Stimulated activated CD8-positive, alpha-beta memory T cell treated with anti-CD3 and anti-CD28 coated beads, Interleukin-4, amount 100 ng/mL, for 24 hours (primary cell): Measurements from ENCODE around the gene RAD50.
"Not testable (repeated sequence)": the region's sequence is repeated elsewhere in the genome, so short reads cannot be mapped to it uniquely, and the experiment has no call there.

Experiments used
- DNase-seq: peaks from one replicate; pipeline ENCODE4 v3.0.0-alpha.2; 2020; ENCODE audit warnings: low read depth

RAD50 gene

GRCh38 chr5:132557478-132558172 is 848 bp downstream of the RAD50 start:
- DNase-seq, result no peak

GRCh38 chr5:132559383-132560060 is 2.7 kb downstream of the RAD50 start:
- no peak for DNase-seq

DNA sequence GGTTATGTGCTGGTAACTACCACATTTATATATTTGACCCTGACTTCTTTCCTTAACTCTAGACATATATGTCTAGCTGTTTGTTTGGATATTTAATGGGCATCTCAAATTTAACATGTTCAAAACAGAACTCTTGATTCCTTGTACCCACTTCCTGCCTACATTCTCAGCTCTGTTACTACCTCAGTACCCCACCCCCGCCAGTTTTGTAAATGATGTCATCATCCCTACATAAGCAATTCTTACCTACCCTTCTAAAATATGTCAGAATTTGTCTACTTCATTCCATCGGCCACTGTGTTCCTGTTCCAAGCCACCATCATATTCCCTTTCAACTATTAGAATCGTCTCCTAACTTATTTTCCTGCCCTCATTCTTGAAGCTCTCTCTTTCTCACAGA is 4.8 kb downstream of the RAD50 start:
- DNase-seq, result no peak

- not testable (repeated sequence) for DNase-seq
Observed at GRCh38 chr5:132564555-132564954, 7.8 kb downstream of the RAD50 start.

DNA sequence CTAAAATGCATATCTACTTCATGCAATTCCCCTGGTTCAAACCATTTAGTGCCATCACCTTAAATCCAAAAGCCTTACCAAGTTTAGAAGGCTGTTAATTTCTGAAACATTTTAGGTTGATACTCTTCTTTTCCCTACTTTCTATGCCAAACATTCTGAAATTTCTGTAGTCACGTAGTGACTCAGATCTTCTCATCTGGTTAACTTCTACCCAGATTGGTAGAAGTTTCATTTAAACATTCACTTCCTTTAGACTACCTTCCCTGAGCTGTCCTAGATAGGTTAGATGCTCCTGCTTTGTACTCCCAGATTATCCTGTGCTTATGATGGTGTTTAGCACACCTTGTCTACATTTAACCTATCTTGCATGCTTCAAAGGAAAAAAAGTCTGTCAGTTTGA is 9.9 kb downstream of the RAD50 start:
- no peak for DNase-seq

DNA sequence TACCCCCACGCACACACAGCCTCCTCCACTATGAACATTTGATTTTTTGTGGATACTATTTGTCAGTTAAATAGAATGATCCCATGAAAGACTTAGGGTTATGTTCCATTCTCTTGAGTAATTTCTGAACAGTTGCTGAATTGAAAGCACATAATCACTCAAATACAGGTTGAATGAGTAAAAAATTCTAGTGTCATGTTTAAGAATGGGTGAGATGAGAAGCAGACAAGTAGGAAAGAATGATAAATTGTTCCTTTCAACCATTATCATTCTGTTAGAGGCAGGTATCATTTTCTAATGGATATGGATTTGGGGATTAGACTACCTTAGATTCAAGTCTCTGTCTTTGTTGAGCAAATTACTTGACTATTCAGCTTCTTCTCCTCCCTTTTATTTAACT is 19.3 kb downstream of the RAD50 start:
- no peak for DNase-seq

- DNase-seq, result not testable (repeated sequence)
Observed at GRCh38 chr5:132584560-132584959, 27.8 kb downstream of the RAD50 start.

- DNase-seq, result no peak
Observed at GRCh38 chr5:132586063-132586462, 29.3 kb downstream of the RAD50 start.

GRCh38 chr5:132589467-132589866 is 32.7 kb downstream of the RAD50 start:
- no peak for DNase-seq

- no peak for DNase-seq
Observed at GRCh38 chr5:132591145-132591544, 34.4 kb downstream of the RAD50 start.

DNA sequence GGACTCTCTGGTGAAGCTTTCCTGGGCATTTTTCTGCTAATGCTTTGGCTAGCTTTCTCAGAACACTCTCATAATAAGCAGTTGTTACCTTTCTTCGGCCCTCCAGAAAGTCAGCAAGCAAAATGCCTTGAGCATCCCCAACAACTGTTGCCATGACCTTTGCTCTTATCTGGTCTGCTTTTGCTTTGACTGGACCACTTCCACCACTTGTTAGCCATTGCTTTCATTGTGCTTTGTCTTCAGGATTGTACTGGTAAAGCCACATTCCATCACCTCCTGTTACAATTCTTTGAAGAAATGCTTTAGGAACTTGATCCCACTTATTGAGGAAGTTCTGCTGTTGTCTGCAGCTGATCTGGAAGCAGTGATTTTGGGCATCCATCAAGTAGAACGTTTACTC is 35.7 kb downstream of the RAD50 start:
- no peak for DNase-seq

- no peak for DNase-seq
Observed at GRCh38 chr5:132594170-132594569, 37.4 kb downstream of the RAD50 start.

GRCh38 chr5:132595624-132596023 is 38.8 kb downstream of the RAD50 start:
- no peak for DNase-seq

GRCh38 chr5:132601071-132601728 is 44.4 kb downstream of the RAD50 start:
- no peak for DNase-seq

DNA sequence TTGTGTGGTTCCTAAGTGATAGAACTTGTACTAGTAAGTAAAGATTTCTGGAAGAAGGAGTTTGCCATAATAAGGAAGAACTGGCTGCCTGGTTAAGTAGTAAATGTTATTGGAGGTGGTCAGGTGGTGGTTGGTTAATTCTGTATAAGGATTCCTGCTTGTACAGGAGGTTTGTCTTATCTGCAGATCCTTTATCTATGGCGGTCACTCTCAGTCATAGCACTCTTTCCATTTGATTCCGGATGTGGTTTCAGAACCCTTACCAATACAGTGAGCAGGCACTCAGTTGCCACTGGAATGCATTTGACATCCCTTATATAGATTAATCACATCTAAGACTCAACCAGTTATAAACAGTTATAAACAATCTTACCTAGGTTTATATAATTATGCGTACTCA is 50.3 kb downstream of the RAD50 start:
- DNase-seq, result no peak

DNA sequence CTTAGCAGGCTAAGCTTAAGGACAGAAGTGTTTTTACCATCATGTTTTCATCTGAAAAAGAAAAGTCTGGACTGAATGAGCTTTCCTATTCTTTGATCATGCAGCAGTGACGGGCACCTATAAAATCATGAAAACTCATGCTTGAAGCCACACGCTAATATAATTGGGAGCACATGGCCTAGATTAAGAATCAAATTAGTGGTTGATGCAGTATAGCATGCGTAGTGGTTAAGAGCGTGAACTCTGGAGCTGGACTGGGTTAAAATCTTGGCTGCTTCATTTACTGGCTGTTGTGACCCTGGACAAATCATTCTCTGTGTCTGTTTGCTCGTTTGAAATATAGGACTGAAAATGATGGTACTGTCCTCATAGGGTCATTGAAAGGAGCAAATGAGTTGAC is 51.3 kb downstream of the RAD50 start:
- no peak for DNase-seq

DNA sequence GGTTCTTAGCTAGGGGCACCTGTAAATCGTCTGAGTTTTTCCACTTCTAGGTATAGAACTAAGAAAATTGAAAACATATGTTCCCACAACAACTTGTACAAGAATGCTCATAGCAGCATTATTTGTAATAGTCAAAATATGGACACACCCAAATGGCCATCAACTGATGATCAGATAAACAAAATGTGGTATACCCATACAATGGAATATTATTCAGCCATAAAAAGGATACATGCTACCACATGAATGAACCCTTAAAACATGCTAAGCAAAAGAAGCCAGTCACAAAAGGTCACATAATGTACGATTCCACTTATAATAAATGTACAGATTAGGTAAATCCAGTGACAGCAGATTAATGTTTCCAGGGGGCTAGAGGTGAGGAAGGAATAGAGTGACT is 55.2 kb downstream of the RAD50 start:
- DNase-seq, result no peak

DNA sequence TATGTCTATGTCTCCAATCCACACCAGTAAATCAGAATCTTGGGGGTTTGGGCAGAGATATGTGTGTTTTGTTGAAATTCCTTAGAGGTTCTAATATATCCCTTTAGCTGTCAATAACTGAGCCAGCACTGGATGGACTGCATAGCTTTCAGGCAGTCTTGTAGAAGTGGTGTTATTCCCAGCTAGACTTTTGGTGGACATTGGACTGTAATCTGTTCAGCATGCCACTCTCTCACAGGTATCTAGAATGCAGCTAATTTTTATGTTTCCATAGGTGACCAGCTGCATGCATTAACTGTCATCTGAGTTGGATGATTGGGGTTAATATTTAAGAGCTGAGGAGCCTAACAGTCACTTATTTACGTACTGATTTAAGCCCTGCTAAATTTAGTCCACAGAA is 56.1 kb downstream of the RAD50 start:
- no peak for DNase-seq

DNA sequence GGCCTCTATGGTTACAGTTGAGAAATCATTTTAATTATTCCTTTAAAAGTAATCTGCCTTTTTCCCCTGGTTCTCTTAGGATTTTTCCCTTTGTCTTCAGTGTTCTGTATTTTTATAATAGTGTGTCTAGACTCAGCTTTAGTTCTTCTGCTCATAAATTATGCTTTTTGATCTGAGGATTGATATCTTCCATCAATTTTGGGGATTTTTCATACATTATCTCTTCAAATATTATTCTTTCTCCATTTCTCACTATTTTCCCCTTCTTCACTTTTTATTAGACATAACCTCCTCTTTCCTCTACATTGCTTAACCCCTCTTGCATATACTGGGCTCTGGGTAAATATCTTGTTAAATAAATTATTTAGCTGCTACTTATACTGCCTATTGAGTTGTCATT is 64.9 kb downstream of the RAD50 start:
- no peak for DNase-seq

GRCh38 chr5:132622608-132623007 is 65.8 kb downstream of the RAD50 start:
- no peak for DNase-seq

GRCh38 chr5:132627470-132627869 is 70.7 kb downstream of the RAD50 start:
- no peak for DNase-seq

DNA sequence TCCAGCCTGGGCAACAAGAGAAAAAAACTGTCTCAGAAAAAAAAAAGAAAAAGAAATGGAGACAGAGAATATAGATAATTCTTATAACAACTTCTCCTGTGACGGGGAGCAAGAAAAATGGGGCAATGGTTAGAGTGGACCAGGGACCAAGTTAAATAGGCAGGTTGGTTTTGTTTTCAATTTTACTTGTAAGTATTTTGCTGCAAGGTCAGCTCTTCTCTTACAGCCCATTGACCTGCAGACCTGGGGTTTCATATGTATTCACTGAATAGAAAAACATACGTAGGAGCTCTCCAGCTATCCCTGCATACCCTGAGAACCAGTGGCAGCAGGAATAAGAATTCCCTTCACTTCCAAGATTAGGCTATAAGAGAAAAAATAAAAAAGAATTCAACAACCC is 72.0 kb downstream of the RAD50 start:
- no peak for DNase-seq

DNA sequence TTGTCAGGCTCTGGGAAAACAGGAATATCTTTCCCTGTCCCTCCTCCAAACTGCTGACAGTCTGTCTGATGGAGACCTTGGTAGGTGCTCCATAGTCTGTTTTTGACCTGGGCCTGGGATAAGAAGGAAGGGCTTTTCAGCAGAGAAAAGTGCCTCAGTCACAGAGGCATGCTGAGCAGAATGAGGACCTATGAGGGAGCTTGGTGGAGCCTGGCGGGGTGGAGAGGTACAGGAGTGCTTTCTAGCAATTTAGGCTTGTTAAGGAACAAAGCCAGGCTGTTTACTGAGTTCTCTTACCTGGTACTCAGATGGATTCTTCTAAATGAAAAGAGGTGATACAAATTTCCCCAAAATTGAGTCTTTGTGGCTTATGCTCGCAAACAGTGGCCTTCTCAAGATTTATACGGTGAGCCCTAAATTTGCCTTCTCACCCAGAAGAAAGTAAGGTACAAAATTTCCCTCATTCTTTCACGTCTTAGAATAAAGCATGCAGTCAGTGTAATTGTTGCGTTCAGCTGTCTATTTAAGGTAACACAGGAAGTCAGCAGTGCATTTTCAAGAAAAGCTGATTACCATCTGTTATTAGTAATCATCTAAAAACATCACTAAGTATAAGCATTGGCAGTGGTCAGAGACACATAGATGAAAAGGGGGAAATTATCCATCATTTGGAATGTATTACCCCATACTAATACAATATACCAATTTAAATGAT is 72.6 kb downstream of the RAD50 start:
- no peak for DNase-seq
